Osteoblast (primary cell): Measurements from ENCODE around the gene CRYZL1. TPM values are rescaled to one million over a fixed set of nuclear protein-coding genes. Genes with fewer than 3 reads are reported as not detected.

ENCODE experiments used
- DNase-seq: peaks from one replicate; pipeline ENCODE4 v3.0.0; 2011; ENCODE audit warnings: low spot score, mixed read lengths; ENCODE audit not compliant: insufficient read length; ENCODE audit errors: missing footprints
- H2AFZ ChIP-seq: 2 replicates; pipeline ENCODE4 v1.6.0; 2011; ENCODE audit warnings: mild to moderate bottlenecking, low read length
- H3K27ac ChIP-seq: 2 replicates; pipeline ENCODE4 v1.5.1; 2011; ENCODE audit warnings: mild to moderate bottlenecking, low read depth, low read length, moderate library complexity
- H3K27me3 ChIP-seq: 2 replicates; pipeline ENCODE4 v1.6.0; 2012; ENCODE audit warnings: mild to moderate bottlenecking, control low read depth, inconsistent platforms, low read length, moderate library complexity; ENCODE audit not compliant: insufficient read depth
- H3K36me3 ChIP-seq: 2 replicates; pipeline ENCODE4 v1.5.1; 2011; ENCODE audit warnings: mild to moderate bottlenecking, low read length, control low read depth, moderate library complexity; ENCODE audit not compliant: insufficient read depth
- H3K4me1 ChIP-seq: 2 replicates; pipeline ENCODE4 v1.5.1; 2011; ENCODE audit warnings: mild to moderate bottlenecking, low read length, control low read depth, moderate library complexity; ENCODE audit not compliant: insufficient read depth
- H3K4me2 ChIP-seq: 2 replicates; pipeline ENCODE4 v1.6.0; 2011; ENCODE audit warnings: mild to moderate bottlenecking, low read length; ENCODE audit not compliant: insufficient read depth
- H3K4me3 ChIP-seq: fragments of 200-600 bp; sonication (generic); 3 replicates; pipeline ENCODE4 v1.5.1; 2012; ENCODE audit warnings: mild to moderate bottlenecking, low read length, inconsistent platforms; ENCODE audit not compliant: insufficient read depth
- H3K79me2 ChIP-seq: 2 replicates; pipeline ENCODE4 v1.6.0; 2012; ENCODE audit warnings: mild to moderate bottlenecking, low read length, control low read depth, inconsistent platforms; ENCODE audit not compliant: insufficient read depth
- H3K9me3 ChIP-seq: 2 replicates; pipeline ENCODE4 v1.5.1; 2011; ENCODE audit warnings: low read depth, low read length, control low read depth
- H4K20me1 ChIP-seq: 2 replicates; pipeline ENCODE4 v1.6.0; 2012; ENCODE audit warnings: mild to moderate bottlenecking, low read length, control low read depth; ENCODE audit not compliant: insufficient read depth
- total RNA-seq: library from RNA; depleted of rRNA; stranded (reverse); fragments of >200 nt; gene quantifications from 2 replicates; pipeline ENCODE4 v1.2.3, GENCODE V29; 2012
- TF ChIP-seq, protein P1 (sequence below): IDR thresholded peaks from 2 replicates; pipeline ENCODE4 v1.5.1; 2011; ENCODE audit warnings: mild to moderate bottlenecking, low read depth, low read length, moderate library complexity; ENCODE audit errors: extremely low read depth

CRYZL1 gene
- total RNA-seq, 1 donor: 28.6 TPM

DNA sequence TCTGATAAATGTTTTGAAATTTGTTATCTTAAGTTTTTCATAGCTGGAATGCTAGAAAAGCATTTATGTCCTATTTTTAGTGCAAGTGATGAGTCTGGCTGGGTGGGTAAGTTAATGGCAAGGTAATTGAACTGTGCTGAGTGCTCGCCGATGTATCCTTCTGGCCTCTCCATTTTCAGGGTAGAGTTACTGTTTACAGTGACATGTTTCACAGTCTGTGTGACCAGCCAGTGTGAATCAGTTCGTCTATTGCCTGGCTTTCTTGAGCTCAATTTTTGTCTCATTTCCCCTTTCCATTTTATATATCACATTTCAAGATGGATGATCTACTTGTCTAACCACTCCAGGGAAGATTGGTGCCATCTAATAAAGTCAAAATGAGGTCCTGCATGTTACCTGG lies 44.8 kb upstream of the CRYZL1 start:
- H3K4me3 ChIP-seq: no peak overlapping the region
- TF ChIP-seq, protein P1, sequence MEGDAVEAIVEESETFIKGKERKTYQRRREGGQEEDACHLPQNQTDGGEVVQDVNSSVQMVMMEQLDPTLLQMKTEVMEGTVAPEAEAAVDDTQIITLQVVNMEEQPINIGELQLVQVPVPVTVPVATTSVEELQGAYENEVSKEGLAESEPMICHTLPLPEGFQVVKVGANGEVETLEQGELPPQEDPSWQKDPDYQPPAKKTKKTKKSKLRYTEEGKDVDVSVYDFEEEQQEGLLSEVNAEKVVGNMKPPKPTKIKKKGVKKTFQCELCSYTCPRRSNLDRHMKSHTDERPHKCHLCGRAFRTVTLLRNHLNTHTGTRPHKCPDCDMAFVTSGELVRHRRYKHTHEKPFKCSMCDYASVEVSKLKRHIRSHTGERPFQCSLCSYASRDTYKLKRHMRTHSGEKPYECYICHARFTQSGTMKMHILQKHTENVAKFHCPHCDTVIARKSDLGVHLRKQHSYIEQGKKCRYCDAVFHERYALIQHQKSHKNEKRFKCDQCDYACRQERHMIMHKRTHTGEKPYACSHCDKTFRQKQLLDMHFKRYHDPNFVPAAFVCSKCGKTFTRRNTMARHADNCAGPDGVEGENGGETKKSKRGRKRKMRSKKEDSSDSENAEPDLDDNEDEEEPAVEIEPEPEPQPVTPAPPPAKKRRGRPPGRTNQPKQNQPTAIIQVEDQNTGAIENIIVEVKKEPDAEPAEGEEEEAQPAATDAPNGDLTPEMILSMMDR: no peak
- peaks cover 46% of the 10 kb centered on the region for H3K4me1 ChIP-seq
- peak overlapping the region; percentile 48 for H3K4me2 ChIP-seq
- no peaks in the 10 kb centered on the region for H3K36me3 ChIP-seq
- no peaks in the 10 kb centered on the region for H3K9me3 ChIP-seq
- H3K27me3 ChIP-seq: no peaks in the 10 kb centered on the region
- H4K20me1 ChIP-seq: peaks cover 14% of the 10 kb centered on the region
- peaks cover 62% of the 10 kb centered on the region for H3K79me2 ChIP-seq
- H2AFZ ChIP-seq: no peak overlapping the region
- no peak for DNase-seq
- peak overlapping the region; percentile 48 for H3K27ac ChIP-seq

DNA sequence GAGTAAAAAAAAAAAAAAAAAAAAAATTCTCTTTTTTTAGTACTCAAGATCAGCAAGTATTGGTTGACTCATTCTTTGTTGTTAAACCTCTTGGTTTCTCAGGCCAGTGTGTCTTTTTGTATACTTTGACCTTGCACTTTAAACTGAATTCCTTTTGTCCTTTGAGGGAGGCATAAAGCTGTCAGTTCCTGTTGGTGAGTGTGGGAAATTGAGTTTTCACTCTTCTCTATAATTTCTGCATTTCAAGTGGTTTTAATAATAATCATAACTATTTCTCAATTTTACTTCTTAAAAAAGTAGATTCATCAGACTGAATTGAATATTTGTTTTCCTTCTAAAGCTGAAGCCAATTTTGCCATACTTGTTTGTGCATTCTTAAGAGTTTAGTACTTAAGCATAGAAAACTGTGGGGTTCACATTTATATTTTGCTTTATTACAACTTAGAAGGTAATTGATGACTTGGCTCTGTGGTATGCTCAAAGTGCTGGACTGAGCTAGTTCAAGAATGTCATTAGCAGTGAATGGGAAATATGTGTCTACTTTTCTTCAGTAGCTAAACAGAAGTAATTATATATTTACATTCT lies 44.2 kb upstream of the CRYZL1 start:
- no peak overlapping the region for H3K4me3 ChIP-seq
- H3K27ac ChIP-seq: peak overlapping the region; percentile 48
- H3K27me3 ChIP-seq: no peaks in the 10 kb centered on the region
- peak overlapping the region; percentile 48 for H3K4me2 ChIP-seq
- no peak for DNase-seq
- H3K36me3 ChIP-seq: no peaks in the 10 kb centered on the region
- peaks cover 46% of the 10 kb centered on the region for H3K4me1 ChIP-seq
- peaks cover 62% of the 10 kb centered on the region for H3K79me2 ChIP-seq
- H4K20me1 ChIP-seq: peaks cover 7% of the 10 kb centered on the region
- H2AFZ ChIP-seq: no peak overlapping the region
- TF ChIP-seq, protein P1: no peak
- H3K9me3 ChIP-seq: no peaks in the 10 kb centered on the region

DNA sequence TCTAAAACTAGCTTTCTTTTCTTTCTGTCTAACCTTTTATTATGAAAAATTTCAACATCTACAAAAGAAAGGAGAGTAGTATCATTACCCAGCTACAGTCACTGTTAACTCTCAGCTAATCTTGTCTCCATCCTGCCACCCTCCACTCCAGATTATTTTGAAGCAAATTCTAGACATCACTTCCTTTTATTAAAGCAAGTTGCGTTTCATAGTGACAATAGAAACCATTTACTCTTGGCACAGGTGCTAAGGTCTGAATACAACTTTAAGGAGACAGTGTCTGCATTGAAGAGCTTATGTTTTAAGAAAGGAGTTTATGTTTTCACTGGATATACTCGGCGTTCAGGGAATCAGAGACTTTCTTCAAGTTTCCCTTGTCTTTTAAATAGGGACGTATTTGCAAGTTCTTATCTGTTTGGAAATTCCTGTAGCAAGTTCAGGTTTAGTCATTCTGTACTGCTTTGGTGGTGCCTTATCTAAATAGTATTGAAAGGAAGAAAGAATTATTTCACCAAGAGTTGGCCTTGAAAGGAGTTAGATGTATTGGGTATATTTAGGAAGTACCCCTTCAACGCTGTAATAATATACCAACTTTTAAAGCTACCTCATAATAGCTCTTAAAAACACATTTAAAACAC lies 43.5 kb upstream of the CRYZL1 start:
- Histone ChIP-seq H3K27me3 (no peaks in the 10 kb centered on the region), H2AFZ (no peak overlapping the region), H3K36me3 (no peaks in the 10 kb centered on the region), H3K9me3 (no peaks in the 10 kb centered on the region), H4K20me1 (peaks cover 7% of the 10 kb centered on the region), H3K4me3 (no peak overlapping the region), H3K79me2 (peaks cover 66% of the 10 kb centered on the region), H3K4me1 (peaks cover 46% of the 10 kb centered on the region), H3K27ac (peak overlapping the region; percentile 48), H3K4me2 (peak overlapping the region; percentile 48)
- no peak for DNase-seq
- TF ChIP-seq, protein P1: no peak

DNA sequence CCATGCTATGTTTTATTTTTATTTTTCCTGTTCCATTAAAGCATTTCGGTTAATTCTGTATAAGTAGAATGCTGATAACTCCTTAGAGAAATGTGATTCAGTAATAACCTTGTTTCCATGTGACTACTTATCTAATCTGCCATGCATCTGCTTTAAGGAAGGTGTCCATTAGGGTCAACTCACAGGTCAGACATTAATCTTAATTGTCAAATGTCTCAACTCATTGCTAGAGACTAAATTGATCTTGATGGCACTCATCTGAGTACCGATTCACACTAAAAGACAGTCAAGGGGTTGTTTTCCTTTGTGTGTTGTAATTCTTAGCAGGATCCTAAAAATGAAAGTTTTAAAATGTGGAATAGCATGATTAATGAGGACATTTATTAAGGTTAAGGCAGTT lies 42.5 kb upstream of the CRYZL1 start:
- Histone ChIP-seq H3K4me1 (peaks cover 46% of the 10 kb centered on the region), H3K9me3 (no peaks in the 10 kb centered on the region), H3K36me3 (no peaks in the 10 kb centered on the region), H4K20me1 (peaks cover 5% of the 10 kb centered on the region), H3K27me3 (no peaks in the 10 kb centered on the region), H3K4me2 (peak overlapping the region; percentile 34), H3K79me2 (peaks cover 65% of the 10 kb centered on the region), H3K4me3 (no peak overlapping the region), H3K27ac (peak overlapping the region; percentile 57), H2AFZ (no peak overlapping the region)
- TF ChIP-seq, protein P1: no peak
- no peak for DNase-seq
